ENCODE data around the gene SIX1. TPM values are rescaled to one million over a fixed set of nuclear protein-coding genes. Genes with fewer than 3 reads are reported as not detected.

SIX1 gene
- total and polyA plus RNA-seq, 2 experiments from 2014 or later = 11.4 to 11.7 TPM

- DNase-seq = no peak
- Histone ChIP-seq H3K9me3 (ENCODE audit: low read depth) (no peaks in the 10 kb centered on the region), H3K27ac (no peak overlapping the region), H3K27me3 (replicated peaks; ENCODE audit: insufficient read depth) (no peaks in the 10 kb centered on the region), H3K36me3 (ENCODE audit: low read depth) (no peaks in the 10 kb centered on the region), H3K79me2 (ENCODE audit: insufficient read depth) (no peaks in the 10 kb centered on the region), H3K4me1 (ENCODE audit: insufficient read depth) (no peaks in the 10 kb centered on the region), H3K4me3 (no peak overlapping the region), H4K20me1 (ENCODE audit: insufficient read depth) (no peaks in the 10 kb centered on the region), H3F3A (ENCODE audit: insufficient read depth) (no peaks in the 10 kb centered on the region), H3K4me2 (ENCODE audit: unreplicated experiment) (no peak overlapping the region), H2AFZ (no peak overlapping the region), H3K9me2 (ENCODE audit: insufficient read depth) (no peaks in the 10 kb centered on the region), H3K9ac (no peak overlapping the region)
- in situ Hi-C loops (cut with MboI) = loop anchor here (10.0 kb wide), 1 partner anchor 383 kb away; no protein-coding TSS in a partner anchor
- TF ChIP-seq EZH2phosphoT487 (IDR thresholded peaks at IDR 0.05; ENCODE audit: insufficient read depth, low read depth) (no peak), EZH2 (IDR thresholded peaks at IDR 0.05; ENCODE audit: insufficient read depth, poor library complexity, severe bottlenecking) (no peak)
- 91 to 92% methylated on average over 2 of the region's 2 CpGs for WGBS, 2 experiments (ENCODE audit: low coverage in 1 of 2, low lambda C conversion rate in 2 of 2, missing lambda C conversion rate in 2 of 2)
Observed at GRCh38 chr14:60631842-60632241, 17.4 kb downstream of the SIX1 start.

GRCh38 chr14:60630129-60630528 is 19.1 kb downstream of the SIX1 start:
- DNase-seq = no peak
- H3K27me3 ChIP-seq (replicated peaks; ENCODE audit: insufficient read depth) = no peaks in the 10 kb centered on the region
- H3K36me3 ChIP-seq (ENCODE audit: low read depth) = no peaks in the 10 kb centered on the region
- H3K4me3 ChIP-seq = no peak overlapping the region
- H3K79me2 ChIP-seq (ENCODE audit: insufficient read depth) = no peaks in the 10 kb centered on the region
- no peak overlapping the region for H2AFZ ChIP-seq
- H3F3A ChIP-seq (ENCODE audit: insufficient read depth) = no peaks in the 10 kb centered on the region
- H3K4me2 ChIP-seq (ENCODE audit: unreplicated experiment) = no peak overlapping the region
- TF ChIP-seq EZH2 (IDR thresholded peaks at IDR 0.05; ENCODE audit: insufficient read depth, poor library complexity, severe bottlenecking) (no peak), EZH2phosphoT487 (IDR thresholded peaks at IDR 0.05; ENCODE audit: insufficient read depth, low read depth) (no peak)
- in situ Hi-C loops (cut with MboI) = loop anchor here (10.0 kb wide), 1 partner anchor 385 kb away; no protein-coding TSS in a partner anchor
- H3K9me2 ChIP-seq (ENCODE audit: insufficient read depth) = no peaks in the 10 kb centered on the region
- 0 out of 2 replicates have a peak, but pooled peaks cover 4% of the 10 kb centered on the region for H3K4me1 ChIP-seq (ENCODE audit: insufficient read depth)
- H3K9me3 ChIP-seq (ENCODE audit: low read depth) = no peaks in the 10 kb centered on the region
- no peak overlapping the region for H3K9ac ChIP-seq
- no peaks in the 10 kb centered on the region for H4K20me1 ChIP-seq (ENCODE audit: insufficient read depth)
- H3K27ac ChIP-seq = no peak overlapping the region

- H3F3A ChIP-seq (ENCODE audit: insufficient read depth) = peaks cover 3% of the 10 kb centered on the region; the same call in 1 of the 2 replicates
- WGBS, 2 experiments (ENCODE audit: low coverage in 1 of 2, low lambda C conversion rate in 2 of 2, missing lambda C conversion rate in 2 of 2) = 85 to 95% methylated on average over 1 of the region's 1 CpG
- H3K9ac ChIP-seq = no peak overlapping the region
- no peaks in the 10 kb centered on the region for H3K36me3 ChIP-seq (ENCODE audit: low read depth)
- no peaks in the 10 kb centered on the region for H3K79me2 ChIP-seq (ENCODE audit: insufficient read depth)
- H3K27me3 ChIP-seq (replicated peaks; ENCODE audit: insufficient read depth) = no peaks in the 10 kb centered on the region
- no peak for DNase-seq
- H3K9me3 ChIP-seq (ENCODE audit: low read depth) = no peaks in the 10 kb centered on the region
- no peak overlapping the region for H3K27ac ChIP-seq
- H3K4me3 ChIP-seq = no peak overlapping the region
- peaks cover 8% of the 10 kb centered on the region for H3K4me1 ChIP-seq (ENCODE audit: insufficient read depth)
- no peaks in the 10 kb centered on the region for H4K20me1 ChIP-seq (ENCODE audit: insufficient read depth)
- no peak overlapping the region for H2AFZ ChIP-seq
- TF ChIP-seq EZH2 (IDR thresholded peaks at IDR 0.05; ENCODE audit: insufficient read depth, poor library complexity, severe bottlenecking) (no peak), EZH2phosphoT487 (IDR thresholded peaks at IDR 0.05; ENCODE audit: insufficient read depth, low read depth) (no peak)
- H3K4me2 ChIP-seq (ENCODE audit: unreplicated experiment) = no peak overlapping the region
- in situ Hi-C loops (cut with MboI) = loop anchor here (10.0 kb wide), 1 partner anchor 626 kb away; no protein-coding TSS in a partner anchor
- no peaks in the 10 kb centered on the region for H3K9me2 ChIP-seq (ENCODE audit: insufficient read depth)
Observed at GRCh38 chr14:60628892-60629291, 20.4 kb downstream of the SIX1 start.

- Histone ChIP-seq H3F3A (ENCODE audit: insufficient read depth) (peaks cover 21% of the 10 kb centered on the region), H3K4me3 (0 out of 2 replicates have a peak overlapping the region, but pooled peaks have one; percentile 3), H3K9ac (no peak overlapping the region), H3K9me3 (ENCODE audit: low read depth) (no peaks in the 10 kb centered on the region), H3K4me1 (ENCODE audit: insufficient read depth) (peaks cover 35% of the 10 kb centered on the region), H4K20me1 (ENCODE audit: insufficient read depth) (no peaks in the 10 kb centered on the region), H3K79me2 (ENCODE audit: insufficient read depth) (no peaks in the 10 kb centered on the region), H3K27ac (peak overlapping the region; percentile 47), H2AFZ (0 out of 2 replicates have a peak overlapping the region, but pooled peaks have one; percentile 6), H3K4me2 (ENCODE audit: unreplicated experiment) (peak overlapping the region; percentile 23), H3K9me2 (ENCODE audit: insufficient read depth) (no peaks in the 10 kb centered on the region), H3K27me3 (replicated peaks; ENCODE audit: insufficient read depth) (no peaks in the 10 kb centered on the region), H3K36me3 (ENCODE audit: low read depth) (no peaks in the 10 kb centered on the region)
- in situ Hi-C loops (cut with MboI) = loop anchor here (10.0 kb wide), 1 partner anchor 632 kb away; no protein-coding TSS in a partner anchor
- TF ChIP-seq EZH2phosphoT487 (IDR thresholded peaks at IDR 0.05; ENCODE audit: insufficient read depth, low read depth) (peak; percentile 76; the same call in 1 of the 2 replicates), EZH2 (IDR thresholded peaks at IDR 0.05; ENCODE audit: insufficient read depth, poor library complexity, severe bottlenecking) (no peak)
- DNase-seq = peak; percentile 53
- 0 to 7% methylated on average over 2 of the region's 2 CpGs for WGBS, 2 experiments (ENCODE audit: low coverage in 1 of 2, low lambda C conversion rate in 2 of 2, missing lambda C conversion rate in 2 of 2)
Observed at GRCh38 chr14:60622917-60623257, 26.4 kb downstream of the SIX1 start.
